Loucy (cell line): ENCODE results near the gene ACP4.

ENCODE experiments used
- H2AFZ ChIP-seq: fragments of 200-600 bp; sonication (generic); 2 replicates; pipeline ENCODE4 v1.6.0; 2016; ENCODE audit warnings: antibody characterized with exemption, mild to moderate bottlenecking, low read length, moderate library complexity
- H3F3A ChIP-seq: fragments of 200-600 bp; 2 replicates; pipeline ENCODE4 v1.6.0; 2016; ENCODE audit warnings: antibody characterized with exemption, low read depth, mild to moderate bottlenecking
- H3K27me3 ChIP-seq: fragments of 200-600 bp; sonication (generic); 2 replicates; pipeline ENCODE4 v1.6.1; 2014; ENCODE audit warnings: low read length, mild to moderate bottlenecking; ENCODE audit not compliant: insufficient read depth, poor library complexity, severe bottlenecking
- H3K36me3 ChIP-seq: fragments of 200-600 bp; sonication (generic); 2 replicates; pipeline ENCODE4 v1.6.1; 2016; ENCODE audit warnings: low read length; ENCODE audit not compliant: insufficient read depth
- H3K4me1 ChIP-seq: fragments of 200-600 bp; sonication (generic); 2 replicates; pipeline ENCODE4 v1.5.1; 2014; ENCODE audit warnings: low read length, mild to moderate bottlenecking; ENCODE audit not compliant: insufficient read depth, poor library complexity, severe bottlenecking
- H3K4me2 ChIP-seq: fragments of 200-600 bp; sonication (generic); 2 replicates; pipeline ENCODE4 v1.6.0; 2014; ENCODE audit warnings: antibody characterized with exemption, low read length, low read depth, mild to moderate bottlenecking; ENCODE audit not compliant: poor library complexity, severe bottlenecking
- H3K4me3 ChIP-seq: fragments of 200-600 bp; sonication (generic); 2 replicates; pipeline ENCODE4 v1.5.1; 2014; ENCODE audit warnings: low read length, mild to moderate bottlenecking, mixed read lengths; ENCODE audit not compliant: poor library complexity, severe bottlenecking
- H3K79me2 ChIP-seq: fragments of 200-600 bp; sonication (generic); 2 replicates; pipeline ENCODE4 v1.6.1; 2014; ENCODE audit warnings: low read length; ENCODE audit not compliant: insufficient read depth
- H3K9ac ChIP-seq: fragments of 200-600 bp; sonication (generic); 2 replicates; pipeline ENCODE4 v1.6.0; 2014; ENCODE audit warnings: mild to moderate bottlenecking, low read depth, low read length, moderate library complexity; ENCODE audit not compliant: poor library complexity, severe bottlenecking
- H3K9me2 ChIP-seq: fragments of 200-600 bp; sonication (generic); replicated peaks from 2 replicates; pipeline ENCODE4 v1.6.1; 2016; ENCODE audit warnings: low read depth, low read length, mixed read lengths
- H3K9me3 ChIP-seq: fragments of 200-600 bp; sonication (generic); 2 replicates; pipeline ENCODE4 v1.6.1; 2014; ENCODE audit warnings: mild to moderate bottlenecking, antibody characterized with exemption, low read length, low read depth; ENCODE audit not compliant: insufficient read depth
- H4K20me1 ChIP-seq: fragments of 200-600 bp; sonication (generic); 2 replicates; pipeline ENCODE4 v1.6.0; 2014; ENCODE audit warnings: antibody characterized with exemption, low read length, mild to moderate bottlenecking; ENCODE audit not compliant: insufficient read depth, poor library complexity, severe bottlenecking
- CTCF ChIP-seq: fragments of 200-600 bp; sonication (generic); conservative IDR thresholded peaks from 2 replicates; pipeline ENCODE4 v1.5.1; 2014; ENCODE audit warnings: mild to moderate bottlenecking, antibody characterized with exemption, low read length
- EZH2phosphoT487 ChIP-seq: fragments of 200-600 bp; IDR thresholded peaks from 2 replicates; pipeline ENCODE4 v1.6.1; 2018; ENCODE audit warnings: antibody characterized with exemption, mild to moderate bottlenecking, moderate library complexity, borderline replicate concordance

Gene ACP4

GRCh38 chr19:50821622-50822021 is 31.4 kb downstream of the ACP4 start:
- no peaks in the 10 kb centered on the region for H3K36me3 ChIP-seq
- H3K9me2 ChIP-seq = no peaks in the 10 kb centered on the region
- no peak overlapping the region for H3K4me2 ChIP-seq
- H3K27me3 ChIP-seq = no peaks in the 10 kb centered on the region
- H3K4me3 ChIP-seq = no peak overlapping the region
- no peaks in the 10 kb centered on the region for H4K20me1 ChIP-seq
- H2AFZ ChIP-seq = no peak overlapping the region
- H3F3A ChIP-seq = no peaks in the 10 kb centered on the region
- H3K4me1 ChIP-seq = no peaks in the 10 kb centered on the region
- no peaks in the 10 kb centered on the region for H3K79me2 ChIP-seq
- TF ChIP-seq CTCF (no peak), EZH2phosphoT487 (no peak)
- H3K9ac ChIP-seq = no peak overlapping the region
- H3K9me3 ChIP-seq = no peaks in the 10 kb centered on the region

GRCh38 chr19:50822661-50823208 is 32.5 kb downstream of the ACP4 start:
- H3K79me2 ChIP-seq = no peaks in the 10 kb centered on the region
- no peak overlapping the region for H3K4me3 ChIP-seq
- TF ChIP-seq CTCF = no peak
- no peak for TF ChIP-seq EZH2phosphoT487
- no peaks in the 10 kb centered on the region for H3F3A ChIP-seq
- H3K4me2 ChIP-seq = no peak overlapping the region
- no peaks in the 10 kb centered on the region for H3K4me1 ChIP-seq
- H3K9me2 ChIP-seq = no peaks in the 10 kb centered on the region
- no peaks in the 10 kb centered on the region for H3K36me3 ChIP-seq
- no peaks in the 10 kb centered on the region for H4K20me1 ChIP-seq
- no peak overlapping the region for H2AFZ ChIP-seq
- H3K9ac ChIP-seq = no peak overlapping the region
- no peaks in the 10 kb centered on the region for H3K27me3 ChIP-seq
- H3K9me3 ChIP-seq = no peaks in the 10 kb centered on the region

GRCh38 chr19:50823389-50824042 is 33.3 kb downstream of the ACP4 start, which contains the start of gene KLK1:
Gene KLK1, minus strand, starts transcription at chr19:50823787. Its CDS starts 39 bp downstream, at chr19:50823748.
- no peaks in the 10 kb centered on the region for H3F3A ChIP-seq
- no peak within 1 kb of the TSS for H3K9ac ChIP-seq
- no peak within 1 kb of the TSS for H2AFZ ChIP-seq
- H3K4me2 ChIP-seq = no peak within 1 kb of the TSS
- H4K20me1 ChIP-seq = no peaks in the 10 kb centered on the region
- H3K4me3 ChIP-seq = no peak within 1 kb of the TSS
- H3K27me3 ChIP-seq = no peaks in the 10 kb centered on the region
- TF ChIP-seq EZH2phosphoT487 = no peak
- TF ChIP-seq CTCF = no peak
- no peaks in the 10 kb centered on the region for H3K36me3 ChIP-seq
- no peaks in the 10 kb centered on the region for H3K9me3 ChIP-seq
- no peaks in the 10 kb centered on the region for H3K9me2 ChIP-seq
- no peaks in the 10 kb centered on the region for H3K4me1 ChIP-seq
- H3K79me2 ChIP-seq = no peaks in the 10 kb centered on the region
